ENCODE data around the gene NFATC1. TPM values are rescaled to one million over a fixed set of nuclear protein-coding genes. Genes with fewer than 3 reads are reported as not detected.
A peak's percentile ranks its signal among the peaks of the same experiment; 100 is the strongest.

NFATC1 gene
- total RNA-seq, 1 experiment from 2014 or later: 3.4 TPM

GRCh38 chr18:79387214-79387613, 8.5 kb upstream of the NFATC1 start:
- peak in 1 of 2 experiments; percentile 32 for DNase-seq (ENCODE audit: low read depth in 1 of 2, low spot score in 2 of 2)
- H3K27me3 ChIP-seq (replicated peaks): peaks cover 5% of the 10 kb centered on the region; the same call in 1 of the 2 replicates
- no peak overlapping the region for H3K4me3 ChIP-seq
- H3K9me3 ChIP-seq (replicated peaks): no peaks in the 10 kb centered on the region
- H3K36me3 ChIP-seq: no peaks in the 10 kb centered on the region
- H3K4me1 ChIP-seq (replicated peaks): no peaks in the 10 kb centered on the region
- no peak overlapping the region for H3K27ac ChIP-seq

- Histone ChIP-seq H3K27me3 (replicated peaks) (peaks cover 5% of the 10 kb centered on the region; the same call in 1 of the 2 replicates), H3K4me1 (replicated peaks) (no peaks in the 10 kb centered on the region), H3K27ac (no peak overlapping the region), H3K9me3 (replicated peaks) (no peaks in the 10 kb centered on the region), H3K4me3 (no peak overlapping the region), H3K36me3 (no peaks in the 10 kb centered on the region)
- peak in 1 of 2 experiments; percentile 29 for DNase-seq (ENCODE audit: low read depth in 1 of 2, low spot score in 2 of 2)
Measured at GRCh38 chr18:79387615-79388014, 8.1 kb upstream of the NFATC1 start.

GRCh38 chr18:79388043-79388442, 7.7 kb upstream of the NFATC1 start:
- no peak overlapping the region for H3K4me3 ChIP-seq
- peaks cover 2% of the 10 kb centered on the region for H3K4me1 ChIP-seq (replicated peaks)
- H3K9me3 ChIP-seq (replicated peaks): no peaks in the 10 kb centered on the region
- no peak overlapping the region for H3K27ac ChIP-seq
- H3K36me3 ChIP-seq: no peaks in the 10 kb centered on the region
- no peak for DNase-seq (ENCODE audit: low read depth in 1 of 2, low spot score in 2 of 2)
- H3K27me3 ChIP-seq (replicated peaks): peaks cover 5% of the 10 kb centered on the region; the same call in 1 of the 2 replicates

GRCh38 chr18:79389689-79390088, 6.0 kb upstream of the NFATC1 start:
- Histone ChIP-seq H3K27me3 (replicated peaks) (peaks cover 5% of the 10 kb centered on the region; the same call in 1 of the 2 replicates), H3K4me1 (replicated peaks) (peaks cover 17% of the 10 kb centered on the region), H3K36me3 (no peaks in the 10 kb centered on the region), H3K9me3 (replicated peaks) (no peaks in the 10 kb centered on the region), H3K4me3 (no peak overlapping the region), H3K27ac (no peak overlapping the region)
- no peak for DNase-seq (ENCODE audit: low read depth in 1 of 2, low spot score in 2 of 2)

GRCh38 chr18:79392226-79392625, 3.5 kb upstream of the NFATC1 start:
- no peak for DNase-seq (ENCODE audit: low read depth in 1 of 2, low spot score in 2 of 2)
- 0 out of 2 replicates have a peak, but pooled peaks cover 2% of the 10 kb centered on the region for H3K9me3 ChIP-seq (replicated peaks)
- H3K4me3 ChIP-seq: no peak overlapping the region
- no peak overlapping the region for H3K27ac ChIP-seq
- H3K36me3 ChIP-seq: no peaks in the 10 kb centered on the region
- peaks cover 5% of the 10 kb centered on the region; the same call in 1 of the 2 replicates for H3K27me3 ChIP-seq (replicated peaks)
- peaks cover 28% of the 10 kb centered on the region for H3K4me1 ChIP-seq (replicated peaks)

GRCh38 chr18:79393181-79393634, 2.5 kb upstream of the NFATC1 start:
- Histone ChIP-seq H3K36me3 (no peaks in the 10 kb centered on the region), H3K9me3 (replicated peaks) (0 out of 2 replicates have a peak, but pooled peaks cover 2% of the 10 kb centered on the region), H3K4me1 (replicated peaks) (peaks cover 28% of the 10 kb centered on the region), H3K27me3 (replicated peaks) (peaks cover 4% of the 10 kb centered on the region; the same call in 1 of the 2 replicates), H3K27ac (peak overlapping the region; percentile 88), H3K4me3 (peak overlapping the region; percentile 48)
- no peak for DNase-seq (ENCODE audit: low read depth in 1 of 2, low spot score in 2 of 2)

GRCh38 chr18:79393635-79394533, 1.8 kb upstream of the NFATC1 start:
- peaks cover 28% of the 10 kb centered on the region for H3K4me1 ChIP-seq (replicated peaks)
- H3K27ac ChIP-seq: peak overlapping the region; percentile 88
- H3K27me3 ChIP-seq (replicated peaks): no peaks in the 10 kb centered on the region; the same call in 1 of the 2 replicates
- no peaks in the 10 kb centered on the region for H3K36me3 ChIP-seq
- H3K9me3 ChIP-seq (replicated peaks): 0 out of 2 replicates have a peak, but pooled peaks cover 2% of the 10 kb centered on the region
- DNase-seq (ENCODE audit: low read depth in 1 of 2, low spot score in 2 of 2): peak; percentile 81 to 87
- H3K4me3 ChIP-seq: peak overlapping the region; percentile 48

- Histone ChIP-seq H3K27ac (0 out of 2 replicates have a peak overlapping the region, but pooled peaks have one; percentile 11), H3K36me3 (no peaks in the 10 kb centered on the region), H3K4me3 (peak overlapping the region; percentile 48), H3K27me3 (replicated peaks) (no peaks in the 10 kb centered on the region; the same call in 1 of the 2 replicates), H3K4me1 (replicated peaks) (peaks cover 32% of the 10 kb centered on the region), H3K9me3 (replicated peaks) (0 out of 2 replicates have a peak, but pooled peaks cover 2% of the 10 kb centered on the region)
- DNase-seq (ENCODE audit: low read depth in 1 of 2, low spot score in 2 of 2): peak in 1 of 2 experiments; percentile 71
Measured at GRCh38 chr18:79394534-79395307, 1.0 kb upstream of the NFATC1 start.

- Histone ChIP-seq H3K27ac (no peak overlapping the region), H3K9me3 (replicated peaks) (0 out of 2 replicates have a peak, but pooled peaks cover 2% of the 10 kb centered on the region), H3K4me3 (no peak overlapping the region), H3K4me1 (replicated peaks) (peaks cover 33% of the 10 kb centered on the region), H3K27me3 (replicated peaks) (no peaks in the 10 kb centered on the region; the same call in 1 of the 2 replicates), H3K36me3 (no peaks in the 10 kb centered on the region)
- DNase-seq (ENCODE audit: low read depth in 1 of 2, low spot score in 2 of 2): no peak
Measured at GRCh38 chr18:79395308-79395640, 456 bp upstream of the NFATC1 start.

GRCh38 chr18:79396431-79397246, 909 bp downstream of the NFATC1 start:
- Histone ChIP-seq H3K4me3 (peak overlapping the region; percentile 58), H3K27me3 (replicated peaks) (no peaks in the 10 kb centered on the region; the same call in 1 of the 2 replicates), H3K36me3 (no peaks in the 10 kb centered on the region), H3K27ac (no peak overlapping the region), H3K9me3 (replicated peaks) (0 out of 2 replicates have a peak, but pooled peaks cover 2% of the 10 kb centered on the region), H3K4me1 (replicated peaks) (peaks cover 33% of the 10 kb centered on the region)
- peak in 1 of 2 experiments; percentile 23 for DNase-seq (ENCODE audit: low read depth in 1 of 2, low spot score in 2 of 2)

- Histone ChIP-seq H3K4me3 (no peak overlapping the region), H3K27me3 (replicated peaks) (no peaks in the 10 kb centered on the region; the same call in 1 of the 2 replicates), H3K4me1 (replicated peaks) (peaks cover 33% of the 10 kb centered on the region), H3K27ac (no peak overlapping the region), H3K9me3 (replicated peaks) (0 out of 2 replicates have a peak, but pooled peaks cover 2% of the 10 kb centered on the region), H3K36me3 (no peaks in the 10 kb centered on the region)
- DNase-seq (ENCODE audit: low read depth in 1 of 2, low spot score in 2 of 2): no peak
Measured at GRCh38 chr18:79397247-79397829, 1.6 kb downstream of the NFATC1 start.
